Measurements from ENCODE around the gene MYADML2.

GRCh38 chr17:81995463-81996231 lies 48.6 kb upstream of the MYADML2 start:
- TF ChIP-seq CTCF (IDR thresholded peaks at IDR 0.05), result 0 out of 2 replicates have a peak, but pooled peaks have one; percentile 17
- no peak for TF ChIP-seq CREM (CRISPR knock-in tag; IDR thresholded peaks at IDR 0.05)
- no peak for TF ChIP-seq ATF1 (CRISPR knock-in tag; IDR thresholded peaks at IDR 0.05)
- TF ChIP-seq ZNF423 (CRISPR knock-in tag; IDR thresholded peaks at IDR 0.05), result no peak
- no peak for TF ChIP-seq TEAD4 (CRISPR knock-in tag; IDR thresholded peaks at IDR 0.05)
